Thoracic aorta (tissue), 2 donors: ENCODE data around the gene CCDC7. TPM values are rescaled to one million over a fixed set of nuclear protein-coding genes. Genes with fewer than 3 reads are reported as not detected.
"Not testable (repeated sequence)": the region's sequence is repeated elsewhere in the genome, so short reads cannot be mapped to it uniquely, and the experiment has no call there.

ENCODE experiments used
- ATAC-seq: fragments of 150-250 bp; one replicate; pipeline ENCODE4 v1.8.0; 2017; ENCODE audit warnings: low read depth; ENCODE audit not compliant: insufficient number of reproducible peaks, low FRiP score
- DNase-seq: peaks from one replicate; pipeline ENCODE4 v3.0.0-alpha.2; 2020; ENCODE audit warnings: low spot score
- H3K27ac ChIP-seq, 2 donors: fragments of 200-600 bp; sonication (generic); 1 replicate in 1 of 2; 2 replicates in 1 of 2; pipeline ENCODE4 v1.5.1; 2016; ENCODE audit warnings: mild to moderate bottlenecking in 2 of 2, moderate library complexity in 2 of 2
- H3K27me3 ChIP-seq: fragments of 200-600 bp; sonication (generic); replicated peaks from 2 replicates; pipeline ENCODE4 v1.6.0; 2016; ENCODE audit warnings: mild to moderate bottlenecking; ENCODE audit not compliant: insufficient read depth
- H3K36me3 ChIP-seq: fragments of 200-600 bp; sonication (generic); one replicate; pipeline ENCODE4 v1.5.1; 2016
- H3K4me1 ChIP-seq, 2 donors: fragments of 200-600 bp; sonication (generic); 1 replicate in 1 of 2; 2 replicates in 1 of 2; pipeline versions ENCODE4 v1.5.1 to v1.6.0; 2016; ENCODE audit warnings: low read depth in 2 of 2, mild to moderate bottlenecking in 1 of 2; ENCODE audit not compliant: control insufficient read depth in 1 of 2
- H3K4me3 ChIP-seq: fragments of 200-600 bp; sonication (generic); 2 replicates; pipeline ENCODE4 v1.5.1; 2016; ENCODE audit warnings: mild to moderate bottlenecking
- H3K9me3 ChIP-seq: fragments of 200-600 bp; sonication (generic); 2 replicates; pipeline ENCODE4 v1.5.1; 2016
- total RNA-seq, 2 donors: library from RNA; depleted of rRNA; stranded (reverse); fragments of >200 nt; gene quantifications; one replicate each; pipeline versions ENCODE4 v1.1.0 to v1.2.3, GENCODE V29; 2016
- TF ChIP-seq, protein P1 (sequence below): fragments of 200-600 bp; sonication (generic); IDR thresholded peaks from one replicate; pipeline ENCODE4 v1.5.1; 2019; ENCODE audit warnings: antibody characterized with exemption

Gene CCDC7
- total RNA-seq, 2 donors from 2014 or later: 35.6 to 70.8 TPM

DNA sequence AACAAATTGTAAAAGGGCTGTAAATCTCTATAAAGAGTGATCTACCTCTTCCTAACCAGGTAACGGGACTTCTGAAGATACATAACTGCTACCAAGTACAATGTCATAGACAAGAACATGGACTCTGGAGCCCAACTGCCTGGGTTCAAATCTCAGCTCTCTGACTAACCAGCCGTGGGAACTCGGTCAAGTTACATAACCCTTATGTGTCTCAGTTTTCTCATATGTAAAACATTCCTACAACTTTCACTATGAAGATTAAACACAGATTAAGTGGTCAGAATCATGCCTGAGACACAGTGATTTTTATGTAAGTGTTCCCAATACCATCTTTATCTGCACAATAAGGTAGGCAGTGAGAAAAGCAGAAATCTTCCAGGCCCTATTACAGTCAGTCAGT is 459.5 kb downstream of the CCDC7 start:
- Histone ChIP-seq H3K36me3 (peaks cover 13% of the 10 kb centered on the region), H3K9me3 (no peaks in the 10 kb centered on the region), H3K4me3 (no peak overlapping the region), H3K27me3 (no peaks in the 10 kb centered on the region), H3K4me1 (no peaks in the 10 kb centered on the region), H3K27ac (no peak overlapping the region)
- ATAC-seq (no peak), DNase-seq (no peak)
- TF ChIP-seq, protein P1, sequence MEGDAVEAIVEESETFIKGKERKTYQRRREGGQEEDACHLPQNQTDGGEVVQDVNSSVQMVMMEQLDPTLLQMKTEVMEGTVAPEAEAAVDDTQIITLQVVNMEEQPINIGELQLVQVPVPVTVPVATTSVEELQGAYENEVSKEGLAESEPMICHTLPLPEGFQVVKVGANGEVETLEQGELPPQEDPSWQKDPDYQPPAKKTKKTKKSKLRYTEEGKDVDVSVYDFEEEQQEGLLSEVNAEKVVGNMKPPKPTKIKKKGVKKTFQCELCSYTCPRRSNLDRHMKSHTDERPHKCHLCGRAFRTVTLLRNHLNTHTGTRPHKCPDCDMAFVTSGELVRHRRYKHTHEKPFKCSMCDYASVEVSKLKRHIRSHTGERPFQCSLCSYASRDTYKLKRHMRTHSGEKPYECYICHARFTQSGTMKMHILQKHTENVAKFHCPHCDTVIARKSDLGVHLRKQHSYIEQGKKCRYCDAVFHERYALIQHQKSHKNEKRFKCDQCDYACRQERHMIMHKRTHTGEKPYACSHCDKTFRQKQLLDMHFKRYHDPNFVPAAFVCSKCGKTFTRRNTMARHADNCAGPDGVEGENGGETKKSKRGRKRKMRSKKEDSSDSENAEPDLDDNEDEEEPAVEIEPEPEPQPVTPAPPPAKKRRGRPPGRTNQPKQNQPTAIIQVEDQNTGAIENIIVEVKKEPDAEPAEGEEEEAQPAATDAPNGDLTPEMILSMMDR: no peak

DNA sequence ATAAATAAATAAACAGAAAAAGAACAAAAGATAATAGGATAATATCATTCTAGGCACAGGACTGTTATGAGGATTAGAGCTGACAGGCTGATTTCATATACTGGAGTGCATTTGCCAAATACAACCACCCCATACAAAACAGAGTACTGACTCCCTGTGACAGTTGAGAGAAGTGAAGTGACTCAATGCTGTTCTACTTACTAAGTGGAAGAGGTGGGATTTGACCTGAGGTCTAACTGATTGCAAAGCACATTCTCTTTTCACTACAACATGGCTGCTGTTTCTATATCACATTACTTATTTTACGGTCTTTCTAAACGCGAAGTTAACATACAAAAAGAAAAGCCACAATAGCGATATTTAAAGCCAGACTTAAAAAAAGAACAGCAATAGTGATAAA is 460.7 kb downstream of the CCDC7 start:
- H3K4me3 ChIP-seq: no peak overlapping the region
- TF ChIP-seq, protein P1: no peak
- H3K4me1 ChIP-seq: no peaks in the 10 kb centered on the region
- no peaks in the 10 kb centered on the region for H3K27me3 ChIP-seq
- H3K36me3 ChIP-seq: peaks cover 13% of the 10 kb centered on the region
- ATAC-seq (no peak), DNase-seq (no peak)
- H3K9me3 ChIP-seq: no peaks in the 10 kb centered on the region
- H3K27ac ChIP-seq: no peak overlapping the region

DNA sequence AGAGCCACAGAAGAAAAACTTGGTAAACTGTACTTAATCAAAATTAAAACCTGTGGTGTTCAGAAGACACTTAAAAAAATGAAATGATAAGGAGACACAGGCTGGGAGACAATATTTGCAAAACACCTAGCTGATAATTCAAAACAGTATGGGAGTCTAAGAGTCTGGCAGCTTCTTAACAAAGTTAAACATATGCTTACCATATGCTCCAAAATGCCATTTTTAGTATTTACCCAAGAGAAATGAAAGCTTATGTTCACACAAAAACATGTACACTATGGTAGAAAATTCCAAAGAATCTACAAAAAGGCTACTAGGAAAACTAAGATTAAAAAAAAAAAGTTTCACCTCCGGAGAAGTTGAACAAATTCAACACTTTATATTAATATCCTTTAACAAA is 463.5 kb downstream of the CCDC7 start:
- Histone ChIP-seq H3K4me3 (no peak overlapping the region), H3K9me3 (no peaks in the 10 kb centered on the region), H3K36me3 (peaks cover 20% of the 10 kb centered on the region), H3K4me1 (no peaks in the 10 kb centered on the region), H3K27me3 (no peaks in the 10 kb centered on the region), H3K27ac (no peak overlapping the region)
- ATAC-seq: no peak
- TF ChIP-seq, protein P1: no peak
- DNase-seq: no peak

DNA sequence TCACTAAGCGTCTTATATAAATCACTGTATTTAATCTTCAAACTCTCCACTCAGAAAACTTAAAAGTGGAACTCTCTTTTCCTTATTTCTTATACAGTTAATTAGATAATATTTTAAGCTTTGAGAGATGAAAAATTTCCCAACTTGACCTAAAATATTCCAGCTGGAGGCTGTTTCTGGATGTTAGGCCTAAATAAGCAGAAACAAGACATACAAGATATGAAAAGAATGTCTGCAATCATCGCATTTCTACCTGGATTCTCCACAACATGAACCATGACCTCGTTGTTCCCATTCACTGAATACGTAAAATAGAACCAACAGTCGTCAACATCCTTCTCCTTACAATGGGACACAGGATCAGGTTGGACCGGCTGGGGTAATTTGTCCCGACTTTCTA is 464.0 kb downstream of the CCDC7 start:
- H3K4me3 ChIP-seq, H3K4me1 ChIP-seq, H3K9me3 ChIP-seq, H3K27me3 ChIP-seq, H3K27ac ChIP-seq, ATAC-seq, DNase-seq: not testable (repeated sequence)
- H3K36me3 ChIP-seq: peaks cover 21% of the 10 kb centered on the region

DNA sequence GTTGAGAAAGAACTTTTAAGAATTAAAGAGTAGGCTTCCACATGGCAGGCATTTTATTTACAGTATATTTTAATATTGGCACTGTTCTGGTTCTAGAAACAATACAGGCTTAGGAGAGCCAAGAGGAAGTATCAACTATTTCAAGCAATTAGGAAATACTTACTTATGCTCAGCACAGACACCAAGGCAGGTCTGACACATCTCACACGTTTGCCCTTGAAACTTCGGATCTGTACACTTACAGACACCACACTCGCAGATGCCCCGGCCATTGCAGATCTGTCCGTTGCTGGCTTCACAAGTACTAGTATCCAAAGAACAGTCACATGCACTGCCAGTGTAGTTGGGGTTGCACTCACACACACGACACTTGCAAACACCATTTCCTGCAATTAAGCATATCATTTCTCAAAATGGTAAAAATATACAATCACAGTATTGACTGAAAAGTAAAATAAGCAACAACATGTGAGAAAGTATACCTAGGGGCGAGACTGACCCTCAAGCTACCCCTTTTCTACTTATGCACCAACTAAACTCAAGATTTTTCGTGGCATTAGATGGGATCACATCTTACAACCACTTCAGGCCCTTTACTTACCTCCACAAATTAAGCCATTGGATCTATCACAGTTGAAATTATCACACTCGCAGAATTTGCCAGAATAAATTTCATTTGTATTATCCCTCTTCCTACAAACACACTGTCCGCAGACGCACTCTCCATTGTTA is 465.5 kb downstream of the CCDC7 start:
- DNase-seq (no peak), ATAC-seq (no peak)
- no peaks in the 10 kb centered on the region for H3K4me1 ChIP-seq
- H3K9me3 ChIP-seq: no peaks in the 10 kb centered on the region
- no peak overlapping the region for H3K4me3 ChIP-seq
- TF ChIP-seq, protein P1: no peak
- no peak overlapping the region for H3K27ac ChIP-seq
- peaks cover 18% of the 10 kb centered on the region for H3K36me3 ChIP-seq
- no peaks in the 10 kb centered on the region for H3K27me3 ChIP-seq

DNA sequence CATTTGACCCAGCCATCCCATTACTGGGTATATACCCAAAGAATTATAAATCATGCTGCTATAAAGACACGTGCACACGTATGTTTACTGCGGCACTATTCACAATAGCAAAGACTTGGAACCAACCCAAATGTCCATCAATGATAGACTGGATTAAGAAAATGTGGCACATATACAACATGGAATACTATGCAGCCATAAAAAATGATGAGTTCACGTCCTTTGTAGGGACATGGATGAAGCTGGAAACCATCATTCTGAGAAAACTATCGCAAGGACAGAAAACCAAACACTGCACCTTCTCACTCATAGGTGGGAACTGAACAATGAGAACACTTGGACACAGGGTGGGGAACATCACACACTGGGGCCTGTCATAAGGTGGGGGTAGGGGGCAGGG is 471.9 kb downstream of the CCDC7 start:
- ATAC-seq, H3K4me1 ChIP-seq, H3K9me3 ChIP-seq, H3K4me3 ChIP-seq, H3K27me3 ChIP-seq, DNase-seq, H3K27ac ChIP-seq: not testable (repeated sequence)
- peaks cover 26% of the 10 kb centered on the region for H3K36me3 ChIP-seq
